ENCODE measurements around the gene WASF2.
"Not testable (repeated sequence)": the region's sequence is repeated elsewhere in the genome, so short reads cannot be mapped to it uniquely, and the experiment has no call there.

The WASF2 gene

DNA sequence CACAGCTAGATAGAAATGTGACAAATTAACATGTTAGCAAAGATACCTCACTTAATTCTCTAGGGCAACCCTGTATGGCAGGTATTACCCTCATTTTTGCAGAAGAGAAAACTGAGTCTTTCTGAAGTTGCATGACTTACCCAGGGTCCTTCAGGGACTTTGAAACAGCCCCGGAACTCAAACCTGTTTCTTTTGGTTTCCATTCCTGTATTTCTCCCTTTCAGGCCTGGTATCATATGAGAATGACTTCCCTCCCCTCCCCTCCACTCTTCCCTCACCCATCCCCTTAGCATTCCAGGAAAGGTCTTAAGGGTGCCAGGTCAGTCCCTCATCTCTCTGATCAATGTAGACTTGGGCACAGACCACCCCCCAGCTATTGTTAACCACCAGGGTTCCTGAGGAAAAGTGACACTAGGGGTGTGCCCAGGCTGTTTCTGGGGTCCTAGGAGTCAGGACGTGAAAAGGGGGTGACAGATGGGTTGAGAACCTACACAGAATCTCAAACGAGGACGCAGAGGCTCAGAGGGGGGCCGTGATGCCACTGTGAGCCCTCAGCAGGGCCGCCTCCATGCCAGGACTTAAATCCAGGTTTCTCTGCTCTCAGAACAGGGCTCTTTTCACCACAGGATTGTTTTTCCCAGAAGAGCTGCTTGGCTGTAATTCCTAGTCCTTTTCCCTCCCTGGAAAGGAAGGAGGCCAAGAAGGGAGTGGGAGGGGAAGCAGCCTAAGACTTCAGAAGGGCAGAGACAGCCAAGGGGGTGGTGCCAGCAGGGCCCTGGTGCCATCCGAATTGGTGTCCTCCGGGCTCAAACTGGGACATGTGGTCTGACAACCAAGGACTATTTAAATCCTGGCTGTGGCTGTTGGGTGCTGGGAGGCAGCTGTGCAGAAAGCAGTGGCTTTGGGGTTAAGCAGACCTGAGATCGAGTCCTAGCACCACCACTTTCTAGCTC lies 2.1 kb upstream of the WASF2 start:
- no peak for DNase-seq (ENCODE audit: low read depth)

DNA sequence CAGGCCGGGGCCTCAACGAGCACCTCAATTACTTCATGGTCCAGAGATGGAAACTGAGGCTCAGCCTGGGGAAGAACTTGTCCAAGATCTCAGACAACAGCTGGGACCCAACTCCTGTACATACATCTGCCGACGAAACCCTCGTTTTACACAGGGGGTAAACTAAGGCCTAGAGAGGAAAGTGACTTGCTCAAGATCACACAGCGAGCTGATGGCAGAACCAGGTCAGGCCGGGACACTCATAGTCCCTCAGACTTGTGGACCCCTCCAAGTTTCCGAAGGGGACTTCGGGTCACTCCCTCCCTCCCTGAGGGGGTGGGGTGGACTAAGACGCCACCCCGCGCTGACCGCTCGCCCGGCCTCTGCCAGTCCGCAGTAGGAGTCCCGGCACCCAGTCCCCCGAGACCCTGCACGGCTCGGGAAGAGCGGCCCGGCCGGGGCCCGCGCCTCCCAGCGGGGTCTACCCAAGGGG lies 430 bp downstream of the WASF2 start:
- peak; percentile 8 for DNase-seq (ENCODE audit: low read depth)

DNA sequence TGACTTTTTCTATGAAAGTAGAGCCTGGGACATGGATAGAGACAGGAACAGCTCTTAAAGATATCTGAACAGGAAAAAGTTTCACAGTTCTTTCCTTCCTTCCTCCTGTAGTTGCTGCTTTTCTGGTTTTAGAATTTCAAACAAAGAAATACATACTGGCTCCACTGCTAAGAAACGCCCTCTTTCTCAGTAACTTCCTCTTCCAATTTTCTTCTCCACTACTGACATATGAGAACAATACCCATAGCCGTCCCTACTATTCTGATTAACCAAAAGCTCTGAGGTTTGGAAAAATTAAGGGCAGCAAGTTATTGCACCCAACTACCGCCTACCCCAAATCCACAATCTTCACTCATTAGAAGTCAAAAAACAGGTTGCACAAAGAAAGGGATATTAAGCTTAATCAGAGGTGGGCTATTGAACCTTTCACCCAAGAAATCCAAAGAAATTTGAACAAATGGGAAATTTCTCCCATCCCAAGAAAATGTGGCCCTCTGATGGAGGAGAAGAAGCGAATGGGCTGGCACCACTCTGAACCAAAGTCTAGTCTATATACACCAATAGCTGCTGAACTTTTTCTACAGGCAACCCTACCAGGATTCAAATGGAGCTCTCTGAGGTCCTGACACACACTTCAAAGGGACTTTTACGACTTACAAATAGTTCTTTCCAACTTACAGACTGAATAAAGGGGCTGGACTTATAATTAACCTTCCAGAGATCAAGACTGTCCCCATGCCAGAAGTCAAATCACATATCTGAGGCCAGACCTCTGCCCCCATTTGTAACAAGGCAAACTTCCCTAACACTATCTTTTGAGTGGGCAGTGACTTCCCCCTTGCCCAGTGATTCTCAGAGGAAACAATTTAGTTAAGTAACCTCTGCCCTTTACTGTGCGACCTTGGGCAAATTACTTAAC lies 1.7 kb downstream of the WASF2 start:
- no peak for DNase-seq (ENCODE audit: low read depth)

DNA sequence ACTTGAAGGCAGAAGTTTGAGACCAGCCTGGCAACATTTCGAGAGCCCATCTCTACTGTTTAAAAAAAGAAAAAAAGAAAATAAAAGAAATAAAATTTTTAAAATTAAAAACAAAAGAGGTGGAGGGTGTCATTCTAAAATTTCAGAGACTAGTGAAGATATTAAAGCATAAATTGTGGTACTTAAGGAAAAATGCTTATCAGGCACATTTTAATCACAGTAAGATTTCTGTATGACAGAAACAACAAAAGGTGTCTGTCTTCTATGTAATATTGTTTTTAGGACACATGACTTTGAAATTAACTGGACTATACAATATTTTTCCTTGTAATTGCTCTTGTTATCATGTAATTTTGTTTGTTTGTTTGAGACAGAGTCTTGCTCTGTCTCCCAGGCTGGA lies 4.6 kb downstream of the WASF2 start:
- DNase-seq (ENCODE audit: low read depth) = no peak

DNA sequence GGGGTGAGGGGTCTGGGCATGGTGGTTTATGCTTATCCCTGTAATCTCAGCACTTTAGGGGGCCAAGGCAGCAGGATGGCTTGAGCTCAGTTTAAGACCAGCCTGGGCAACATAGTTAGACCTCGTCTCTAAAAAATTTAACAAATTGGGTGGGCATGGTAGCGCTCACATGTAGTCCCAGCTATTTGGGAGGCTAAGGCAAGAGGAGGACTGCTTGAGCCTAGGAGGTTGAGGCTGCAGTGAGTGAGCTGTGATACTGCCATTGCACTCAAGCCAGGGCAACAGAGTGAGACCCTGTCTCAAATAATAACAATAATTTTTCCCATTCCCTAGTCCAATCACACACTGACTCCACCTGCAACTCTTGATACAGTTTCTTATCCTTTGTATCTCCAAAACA lies 6.3 kb downstream of the WASF2 start:
- no peak for DNase-seq (ENCODE audit: low read depth)

DNA sequence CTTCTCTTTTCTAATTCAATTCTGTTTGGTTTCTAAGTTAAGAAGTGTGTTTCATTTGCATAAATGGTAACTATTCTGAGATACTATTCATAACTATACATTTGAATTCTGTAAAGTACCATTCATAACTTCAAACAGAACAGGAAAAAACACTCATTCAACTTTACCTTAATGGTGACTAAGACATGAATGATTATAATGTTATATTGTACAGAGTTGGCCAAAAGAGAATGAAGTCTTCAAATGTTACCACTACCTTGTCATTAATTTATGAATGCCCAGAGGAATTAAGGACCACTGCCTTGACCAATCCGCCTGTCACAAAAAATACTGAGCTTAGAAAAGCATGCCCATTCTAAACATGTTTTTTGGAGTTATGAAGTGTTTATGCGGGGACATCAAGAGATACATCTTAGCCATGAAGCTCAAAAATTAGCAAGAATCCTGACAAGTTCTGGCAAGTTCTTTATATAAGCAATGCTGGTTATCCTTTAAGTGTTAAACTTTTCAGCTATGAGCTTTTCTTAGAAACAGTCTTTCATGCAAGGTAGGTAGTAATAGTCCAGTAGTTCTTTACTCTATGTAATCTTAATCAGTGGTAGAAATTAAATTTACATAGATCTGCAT lies 7.9 kb downstream of the WASF2 start:
- DNase-seq (ENCODE audit: low read depth) = no peak

DNA sequence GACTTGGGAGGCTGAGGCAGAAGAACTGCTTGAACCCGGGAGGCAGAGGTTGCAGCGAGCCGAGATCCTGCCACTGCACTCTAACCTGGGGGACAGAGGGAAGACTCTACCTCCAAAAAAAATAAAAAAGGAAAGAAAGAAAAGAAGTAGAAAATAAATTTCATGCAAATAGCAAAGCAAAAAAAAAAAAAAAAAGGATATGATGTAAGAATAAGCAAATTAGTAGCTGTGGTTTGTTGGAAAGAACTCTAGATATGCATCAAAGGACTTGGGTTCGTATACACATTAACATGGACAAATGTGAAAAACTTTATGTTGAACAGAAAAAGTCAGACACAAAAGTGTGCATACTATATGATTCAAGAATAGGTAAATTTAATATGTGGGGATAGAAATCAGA lies 11.9 kb downstream of the WASF2 start:
- no peak for DNase-seq (ENCODE audit: low read depth)

DNA sequence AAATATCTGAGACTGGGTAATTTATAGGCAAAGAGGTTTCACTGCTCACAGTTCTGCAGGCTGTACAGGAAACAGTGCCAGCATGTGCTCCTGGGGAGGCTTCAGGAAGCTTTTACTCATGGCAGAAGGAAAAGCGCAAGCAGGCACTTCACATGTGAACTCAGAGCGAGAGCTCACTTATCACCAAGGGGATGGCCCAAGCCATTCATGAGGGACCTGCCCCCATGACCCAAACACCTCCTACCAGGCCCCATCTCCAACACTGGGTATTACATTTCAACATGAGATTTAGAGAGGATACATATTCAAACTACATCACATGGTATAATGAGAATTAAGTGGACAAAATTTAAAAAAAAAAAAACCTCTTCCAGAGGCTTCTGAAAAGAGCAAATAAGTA lies 13.7 kb downstream of the WASF2 start:
- no peak for DNase-seq (ENCODE audit: low read depth)

DNA sequence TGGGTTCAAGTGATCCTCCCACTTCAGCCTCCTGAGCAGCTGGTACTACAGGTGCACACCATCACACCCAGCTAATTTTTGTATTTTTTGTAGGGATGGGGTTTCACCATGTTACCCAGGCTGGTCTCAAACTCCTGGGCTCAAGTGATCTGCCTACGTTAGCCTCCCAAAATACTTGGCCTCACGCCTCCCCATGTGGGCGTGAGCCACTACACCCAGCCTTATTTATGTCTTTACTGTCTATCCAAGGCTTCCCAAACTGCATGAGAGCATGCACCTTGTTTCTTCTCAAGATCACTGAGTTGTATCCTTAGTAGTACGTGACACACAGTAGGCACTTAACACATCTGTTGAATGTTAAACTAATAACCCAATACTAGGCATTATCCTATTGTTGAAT lies 14.2 kb downstream of the WASF2 start:
- no peak for DNase-seq (ENCODE audit: low read depth)

DNA sequence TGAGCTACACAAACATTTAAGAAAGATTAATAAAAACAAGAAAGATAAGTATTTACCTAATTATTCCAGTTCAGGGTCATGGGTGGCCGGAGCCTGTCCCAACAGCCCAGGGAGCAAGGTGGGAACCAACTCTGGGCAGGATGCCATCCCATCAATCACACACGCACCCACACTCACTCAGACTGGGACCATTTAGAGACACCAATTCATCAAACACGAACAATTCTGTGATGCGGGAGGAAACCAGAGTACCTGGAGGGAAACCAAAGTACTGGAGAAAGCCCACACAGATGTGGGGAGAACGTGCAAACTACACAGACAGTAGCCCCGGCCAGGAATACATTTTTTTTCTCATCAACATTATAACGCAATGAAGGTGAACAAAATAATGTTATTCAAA lies 16.2 kb downstream of the WASF2 start:
- no peak for DNase-seq (ENCODE audit: low read depth)

DNA sequence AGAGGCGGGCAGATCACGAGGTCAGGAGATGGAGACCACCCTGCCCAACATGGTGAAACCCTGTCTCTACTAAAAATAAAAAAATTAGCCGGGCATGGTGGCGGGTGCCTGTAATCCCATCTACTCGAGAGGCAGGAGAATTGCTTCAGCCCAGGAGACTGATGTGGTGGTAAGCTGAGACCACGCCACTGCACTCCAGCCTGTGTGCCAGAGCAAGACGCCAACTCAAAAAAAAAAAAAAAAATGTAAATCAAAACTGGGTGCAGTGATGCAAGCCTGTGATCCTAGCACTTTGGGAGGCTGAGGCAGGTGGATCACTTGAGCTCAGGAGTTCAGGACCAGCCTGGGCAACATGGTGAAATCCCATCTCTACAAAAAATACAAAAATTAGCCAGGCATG lies 17.9 kb downstream of the WASF2 start:
- DNase-seq (ENCODE audit: low read depth) = not testable (repeated sequence)

DNA sequence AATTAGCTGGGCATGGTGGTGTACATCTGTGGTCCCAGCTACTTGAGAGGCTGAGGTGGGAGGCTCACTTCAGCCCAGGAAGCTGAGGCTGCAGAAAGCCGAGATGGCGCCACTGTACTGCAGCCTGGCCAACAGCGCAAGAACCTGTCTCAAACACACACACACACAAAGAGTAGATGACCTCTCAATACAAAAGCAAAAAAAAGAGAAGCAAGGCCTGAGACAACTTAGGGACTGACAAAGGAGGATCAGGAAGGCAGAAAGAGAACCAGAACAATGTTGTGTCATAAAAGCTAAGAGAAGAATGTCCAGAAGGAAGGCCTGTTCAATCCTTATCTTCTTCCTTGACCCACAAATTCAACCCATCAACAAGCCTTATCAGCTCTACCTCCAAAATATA lies 18.5 kb downstream of the WASF2 start:
- DNase-seq (ENCODE audit: low read depth) = no peak

DNA sequence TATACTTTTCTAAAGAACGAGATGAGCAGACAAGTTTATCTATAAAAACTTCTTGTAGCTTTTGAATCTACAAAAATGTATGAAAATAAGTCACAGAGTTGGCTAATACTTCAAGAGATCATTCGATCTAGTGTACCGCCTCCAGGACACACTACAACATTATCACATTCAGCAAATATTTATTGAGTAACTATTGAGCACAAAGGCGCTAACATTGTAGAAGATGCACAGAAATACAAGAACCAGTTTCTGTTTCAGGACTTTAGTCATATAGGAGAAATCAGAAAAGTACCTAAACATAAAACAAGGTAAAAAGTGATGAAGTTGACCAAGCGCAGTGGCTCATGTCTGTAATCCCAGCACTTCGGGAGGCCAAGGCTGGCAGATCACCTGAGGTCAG lies 20.6 kb downstream of the WASF2 start:
- DNase-seq (ENCODE audit: low read depth) = no peak

DNA sequence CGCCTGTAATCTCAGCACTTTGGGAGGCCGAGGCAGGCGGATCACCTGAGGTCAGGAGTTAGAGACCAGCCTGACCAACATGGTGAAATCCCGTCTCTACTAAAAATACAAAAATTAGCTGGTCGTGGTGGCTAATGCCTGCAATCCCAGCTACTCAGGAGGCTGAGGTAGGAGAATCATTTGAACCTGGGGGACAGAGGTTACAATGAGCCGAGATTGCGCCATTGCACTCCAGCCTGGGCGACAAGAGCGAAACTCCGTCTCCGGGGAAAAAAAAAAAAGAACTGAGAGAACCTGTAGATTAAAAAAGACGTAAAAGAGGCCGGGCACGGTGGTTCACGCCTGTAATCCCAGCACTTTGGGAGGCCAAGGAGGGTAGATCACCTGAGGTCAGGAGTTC lies 21.6 kb downstream of the WASF2 start:
- not testable (repeated sequence) for DNase-seq (ENCODE audit: low read depth)

DNA sequence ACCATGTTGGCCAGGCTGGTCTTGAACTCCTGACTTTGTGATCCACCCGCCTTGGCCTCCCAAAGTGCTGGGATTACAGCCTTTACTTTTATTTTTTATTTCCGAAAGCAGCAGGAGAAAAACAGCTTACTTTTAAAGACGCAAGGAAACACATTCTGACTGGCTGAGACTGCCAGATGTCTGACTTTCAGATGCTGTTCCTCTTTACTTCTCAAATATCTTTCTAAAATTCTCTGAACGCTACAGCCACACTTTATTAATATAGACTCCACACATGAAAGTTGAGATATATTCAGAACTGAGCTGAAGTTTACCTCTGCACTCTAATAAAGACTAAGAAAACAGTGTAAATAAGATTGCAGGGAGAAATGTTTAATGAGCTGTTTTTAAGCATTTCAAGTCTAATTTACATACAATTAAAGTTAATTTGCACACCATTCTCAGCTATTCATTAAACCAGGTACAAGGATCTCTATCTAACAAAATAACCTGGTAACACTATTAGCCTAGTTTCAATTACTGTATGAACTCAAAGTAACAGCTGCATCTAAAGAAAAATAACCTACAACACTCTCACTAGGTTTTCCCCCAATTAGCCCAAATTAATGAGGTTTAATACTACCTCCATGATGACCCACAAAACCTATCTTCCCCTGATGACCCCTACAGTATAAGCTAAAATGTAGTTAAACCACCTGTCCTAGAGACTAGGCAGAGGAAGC lies 24.9 kb downstream of the WASF2 start:
- no peak for DNase-seq (ENCODE audit: low read depth)

DNA sequence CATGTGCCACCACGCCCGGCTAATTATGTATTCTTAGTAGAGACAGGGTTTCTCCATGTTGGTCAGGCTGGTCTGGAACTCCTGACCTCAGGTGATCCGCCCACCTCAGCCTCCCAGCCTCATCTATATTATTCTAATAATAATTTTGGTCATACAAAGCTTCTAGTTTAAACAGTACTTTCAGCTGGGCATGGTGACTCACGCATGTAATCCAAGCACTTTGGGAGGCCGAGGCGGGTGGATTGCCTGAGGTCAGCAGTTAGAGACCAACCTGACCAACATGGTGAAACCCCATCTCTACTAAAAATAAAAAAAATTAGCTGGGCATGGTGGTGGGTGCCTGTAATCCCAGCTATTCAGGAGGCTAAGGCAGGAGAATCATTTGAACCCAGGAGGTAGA lies 26.1 kb downstream of the WASF2 start:
- not testable (repeated sequence) for DNase-seq (ENCODE audit: low read depth)

DNA sequence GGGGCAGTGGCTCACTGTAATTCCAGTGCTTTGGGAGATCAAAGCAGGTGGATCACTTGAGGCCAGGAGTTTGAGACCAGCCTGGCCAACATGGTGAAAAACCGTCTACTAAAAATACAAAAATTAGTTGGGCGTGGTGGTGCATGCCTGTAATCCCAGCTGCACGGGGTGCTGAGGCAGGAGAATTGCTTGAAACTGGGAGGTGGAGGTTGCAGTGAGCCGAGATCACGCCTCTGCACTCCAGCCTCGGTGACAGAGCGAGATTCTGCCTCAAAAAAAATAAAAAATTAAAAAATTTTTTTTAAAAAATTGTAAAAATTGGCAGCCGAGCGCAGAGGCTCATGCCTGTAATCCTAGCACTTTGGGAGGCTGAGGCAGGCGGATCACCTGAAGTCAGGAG lies 31.4 kb downstream of the WASF2 start:
- DNase-seq (ENCODE audit: low read depth) = not testable (repeated sequence)

DNA sequence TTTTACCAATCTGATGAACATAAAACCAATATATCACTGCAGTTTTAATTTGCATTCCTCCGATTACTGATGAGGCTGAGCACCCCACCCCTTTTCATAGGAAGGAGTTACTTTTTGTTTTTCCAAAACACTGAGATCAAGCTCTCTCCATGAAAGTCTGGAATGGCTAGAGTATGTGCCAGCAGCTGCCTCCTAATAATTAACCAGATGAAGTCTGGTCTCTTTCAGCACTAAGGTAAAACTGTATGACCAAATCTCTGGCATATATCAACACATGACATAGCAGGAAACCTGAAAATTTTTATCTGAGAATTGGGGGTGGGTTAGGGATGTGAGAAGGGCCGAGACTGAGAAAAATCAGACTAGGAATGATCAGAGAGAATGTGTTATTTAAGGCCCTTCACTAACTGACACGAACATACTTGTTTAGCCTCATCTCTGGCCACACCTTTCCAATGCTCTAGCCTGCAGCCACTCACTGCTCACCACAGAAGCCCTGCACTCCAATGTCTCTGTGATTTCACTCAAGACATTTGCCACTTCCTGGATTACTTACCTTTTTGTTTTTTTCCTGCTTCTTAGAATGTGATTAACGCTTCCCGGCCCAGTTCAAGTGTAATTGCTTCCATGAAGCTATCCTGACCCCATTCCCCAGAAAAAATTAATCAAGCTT lies 34.7 kb downstream of the WASF2 start:
- no peak for DNase-seq (ENCODE audit: low read depth)

DNA sequence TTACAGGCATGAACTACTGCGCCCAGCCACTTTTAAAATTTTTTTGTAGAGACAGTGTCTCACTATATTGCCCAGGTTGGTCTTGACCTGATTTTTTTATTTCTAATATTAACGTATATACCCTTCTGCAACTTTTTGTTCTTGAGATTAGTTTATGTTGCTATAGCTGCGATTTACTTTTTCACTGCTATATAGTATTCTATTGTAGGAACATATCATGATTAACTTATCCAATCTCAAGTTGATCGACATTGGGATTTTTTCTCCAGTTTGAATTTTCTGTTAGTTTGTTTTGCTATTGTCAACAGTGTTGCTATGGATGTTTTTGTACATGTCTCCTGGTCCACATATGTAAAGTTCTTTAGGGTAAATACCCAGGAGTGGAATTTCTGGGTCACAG lies 35.4 kb downstream of the WASF2 start:
- no peak for DNase-seq (ENCODE audit: low read depth)

DNA sequence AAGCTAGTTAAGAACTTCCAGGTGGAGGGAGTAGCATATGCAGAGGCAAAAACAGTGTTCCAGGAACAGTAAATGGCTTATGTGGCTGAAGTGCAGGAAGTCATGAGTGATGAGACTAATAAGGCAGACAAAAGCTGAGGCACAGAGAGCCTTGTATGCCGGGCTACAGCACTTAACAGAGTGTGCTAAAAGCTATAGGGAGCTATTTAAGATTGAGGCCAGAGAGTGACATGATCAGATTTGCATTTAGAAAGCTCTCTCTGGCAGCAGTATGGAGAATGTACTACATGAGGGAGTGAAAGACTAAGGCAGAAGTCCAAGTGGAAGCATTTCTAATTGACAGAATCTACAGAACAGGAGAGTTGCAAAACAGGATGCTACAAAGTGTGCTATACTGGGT lies 38.6 kb downstream of the WASF2 start:
- DNase-seq (ENCODE audit: low read depth) = no peak

DNA sequence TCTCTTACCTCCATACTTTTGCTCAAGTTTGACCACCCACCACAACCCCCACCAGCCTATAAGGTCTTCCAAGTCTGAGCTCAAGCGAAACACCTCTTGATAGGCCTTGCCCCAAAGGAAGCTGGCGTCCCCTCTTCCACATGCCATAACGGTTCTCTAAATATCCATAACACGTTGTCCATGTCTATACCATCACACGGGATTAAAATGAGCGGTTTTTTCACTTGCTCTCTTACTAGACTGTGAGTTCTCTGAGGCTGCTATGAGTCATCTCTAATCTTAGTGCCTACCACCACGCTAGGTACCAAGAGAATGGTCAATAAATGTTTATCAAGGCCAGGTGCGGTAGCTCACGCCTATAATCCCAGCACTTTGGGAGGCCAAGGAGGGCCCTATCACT lies 41.0 kb downstream of the WASF2 start:
- DNase-seq (ENCODE audit: low read depth) = no peak

All from stimulated activated CD8-positive, alpha-beta memory T cell treated with anti-CD3 and anti-CD28 coated beads, Interleukin-4, amount 100 ng/mL, for 24 hours (primary cell).